CD14-positive monocyte (primary cell): Measurements from ENCODE around the gene HSPA1B. TPM values are rescaled to one million over a fixed set of nuclear protein-coding genes. Genes with fewer than 3 reads are reported as not detected.
"Not testable (repeated sequence)": the region's sequence is repeated elsewhere in the genome, so short reads cannot be mapped to it uniquely, and the experiment has no call there.

Experiments
- DNase-seq, 3 donors: peaks; one replicate each; pipeline ENCODE4 v3.0.0-alpha.2; 2011 to 2022
- H2AFZ ChIP-seq: 2 replicates; pipeline ENCODE4 v1.6.0; 2012; ENCODE audit warnings: mild to moderate bottlenecking, low read depth, low read length, inconsistent platforms; ENCODE audit not compliant: insufficient read depth, poor library complexity, severe bottlenecking
- H3K27ac ChIP-seq, 2 donors: 1 replicate in 1 of 2; 2 replicates in 1 of 2; pipeline ENCODE4 v1.5.1; 2012 to 2013; ENCODE audit warnings: low read length in 2 of 2, control low read depth in 1 of 2, inconsistent platforms in 1 of 2, low read depth in 1 of 2, mild to moderate bottlenecking in 1 of 2
- H3K27me3 ChIP-seq, 2 donors: one replicate each; pipeline versions ENCODE4 v1.6.0 to v1.6.1; 2011 to 2013; ENCODE audit warnings: low read length in 2 of 2; ENCODE audit not compliant: control insufficient read depth in 2 of 2, insufficient read depth in 2 of 2
- H3K36me3 ChIP-seq, 2 donors: replicated peaks in 1 of 2; 1 replicate in 1 of 2; 2 replicates in 1 of 2; pipeline versions ENCODE4 v1.5.1 to v1.6.1; 2012 to 2013; ENCODE audit warnings: low read length in 2 of 2, control low read depth in 1 of 2, inconsistent platforms in 1 of 2, mild to moderate bottlenecking in 1 of 2; ENCODE audit not compliant: insufficient read depth in 2 of 2, control insufficient read depth in 1 of 2
- H3K4me1 ChIP-seq, 2 donors: 1 replicate in 1 of 2; 2 replicates in 1 of 2; pipeline versions ENCODE4 v1.5.1 to v1.6.1; 2012 to 2013; ENCODE audit warnings: low read length in 2 of 2, control low read depth in 1 of 2, inconsistent platforms in 1 of 2, mild to moderate bottlenecking in 1 of 2, moderate library complexity in 1 of 2; ENCODE audit not compliant: insufficient read depth in 2 of 2, control insufficient read depth in 1 of 2
- H3K4me2 ChIP-seq: replicated peaks from 2 replicates; pipeline ENCODE3; 2012; ENCODE audit warnings: low read length, moderate library complexity, mild to moderate bottlenecking; ENCODE audit not compliant: poor library complexity, severe bottlenecking; ENCODE audit errors: extremely low read depth
- H3K4me3 ChIP-seq, 3 experiments: fragments of 200-600 bp in 1 of 3; sonication (generic) in 1 of 3; replicated peaks in 1 of 3; 1 replicate in 2 of 3; 2 replicates in 1 of 3; pipeline ENCODE4 v1.5.1; 2011 to 2013; ENCODE audit warnings: low read length in 3 of 3, mild to moderate bottlenecking in 3 of 3, control low read depth in 2 of 3, low read depth in 2 of 3, inconsistent platforms in 1 of 3, moderate library complexity in 1 of 3
- H3K79me2 ChIP-seq: 2 replicates; pipeline ENCODE4 v1.6.0; 2012; ENCODE audit warnings: mild to moderate bottlenecking, control low read depth, inconsistent platforms, low read length, moderate library complexity; ENCODE audit not compliant: insufficient read depth
- H3K9ac ChIP-seq: 2 replicates; pipeline ENCODE4 v1.6.0; 2017; ENCODE audit warnings: low read length, mild to moderate bottlenecking; ENCODE audit not compliant: insufficient read depth, poor library complexity, severe bottlenecking
- H3K9me3 ChIP-seq, 2 donors: replicated peaks in 1 of 2; 1 replicate in 1 of 2; 2 replicates in 1 of 2; pipeline versions ENCODE4 v1.5.1 to v1.6.1; 2012 to 2013; ENCODE audit warnings: low read length in 2 of 2, control low read depth in 1 of 2; ENCODE audit not compliant: control insufficient read depth in 1 of 2, insufficient read depth in 1 of 2
- H4K20me1 ChIP-seq: 2 replicates; pipeline ENCODE4 v1.6.0; 2012; ENCODE audit warnings: mild to moderate bottlenecking, low read length, control low read depth, moderate library complexity; ENCODE audit not compliant: insufficient read depth
- H3K27ac Mint-ChIP-seq, 7 donors: one replicate each; pipeline ENCODE4 v1.8.0; 2020; ENCODE audit warnings: mild to moderate bottlenecking in 7 of 7, mixed read lengths in 7 of 7, moderate library complexity in 6 of 7, inconsistent platforms in 2 of 7
- H3K27me3 Mint-ChIP-seq, 3 donors: one replicate each; pipeline ENCODE4 v1.8.0; 2021 to 2022; ENCODE audit warnings: low read depth in 3 of 3, mild to moderate bottlenecking in 3 of 3, mixed read lengths in 3 of 3, moderate library complexity in 3 of 3, inconsistent platforms in 1 of 3
- H3K36me3 Mint-ChIP-seq, 2 donors: one replicate each; pipeline ENCODE4 v1.8.0; 2020; ENCODE audit warnings: mixed read lengths in 2 of 2, inconsistent platforms in 1 of 2, mild to moderate bottlenecking in 1 of 2
- H3K4me1 Mint-ChIP-seq: one replicate; pipeline ENCODE4 v1.8.0; 2020; ENCODE audit warnings: mild to moderate bottlenecking, mixed read lengths
- H3K4me3 Mint-ChIP-seq, 2 donors: one replicate each; pipeline ENCODE4 v1.8.0; 2020; ENCODE audit warnings: mild to moderate bottlenecking in 2 of 2, mixed read lengths in 2 of 2, moderate library complexity in 1 of 2
- H3K9me3 Mint-ChIP-seq, 7 donors: one replicate each; pipeline ENCODE4 v1.8.0; 2020 to 2022; ENCODE audit warnings: mixed read lengths in 7 of 7, mild to moderate bottlenecking in 6 of 7, moderate library complexity in 6 of 7, inconsistent platforms in 2 of 7
- WGBS: methylation state at CpG from one replicate; pipeline ENCODE4 v1.1.5; 2013; ENCODE audit warnings: missing lambda C conversion rate; ENCODE audit not compliant: insufficient coverage; 5-methylcytosine and 5-hydroxymethylcytosine counted together
- intact Hi-C, 2 donors: fragments of 100-400 bp; cut with micrococcal nuclease; formaldehyde crosslinking; loops; one replicate each; pipeline versions ENCODE4 v1.15.0 to v1.15.1; 2023
- polyA plus RNA-seq, 3 donors: library from polyadenylated mRNA; depleted of rRNA in 1 of 3; unstranded in 2 of 3; stranded (reverse) in 1 of 3; fragments of 300-500 nt in 2 of 3; fragments of >200 nt in 1 of 3; fragmentation: Illumina TruSeq in 2 of 3; gene quantifications; 1 replicate in 2 of 3; 2 replicates in 1 of 3; pipeline ENCODE4 v1.2.3, GENCODE V29; 2012 to 2021
- TF ChIP-seq, protein P1 (sequence below): fragments of 200-600 bp; IDR thresholded peaks from one replicate; pipeline ENCODE4 v1.8.0; 2022; ENCODE audit warnings: antibody characterized with exemption, mild to moderate bottlenecking

HSPA1B gene
- polyA plus RNA-seq, 3 donors: 3.4 to 81.4 (median 4.8) TPM

DNA sequence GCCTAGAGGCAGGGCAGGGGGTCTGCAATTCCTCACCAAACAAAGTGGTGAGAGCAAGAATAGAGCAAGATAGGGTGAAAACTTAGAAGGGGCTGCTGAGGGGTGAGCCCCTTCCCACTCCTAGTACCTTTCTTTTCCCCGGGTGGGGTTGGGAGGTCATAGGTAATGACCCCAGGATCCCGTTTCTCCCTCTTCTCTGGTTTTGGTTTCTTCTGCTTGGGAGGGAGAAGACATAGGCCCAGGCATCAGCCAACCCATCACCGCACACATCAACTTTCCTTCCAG is 35.5 kb upstream of the HSPA1B start:
- Mint-ChIP-seq H3K27ac (peak overlapping the region in 2 of 7 donors; percentile 5 to 45), H3K4me3 (no peak overlapping the region), H3K36me3 (peaks cover 19 to 42% of the 10 kb centered on the region in 2 donors), H3K9me3 (no peaks in the 10 kb centered on the region), H3K27me3 (no peaks in the 10 kb centered on the region), H3K4me1 (peaks cover 25% of the 10 kb centered on the region)
- Histone ChIP-seq H3K4me2 (no peak overlapping the region), H4K20me1 (no peaks in the 10 kb centered on the region), H3K9me3 (no peaks in the 10 kb centered on the region), H3K9ac (no peak overlapping the region), H2AFZ (no peak overlapping the region), H3K36me3 (peaks cover 12 to 22% of the 10 kb centered on the region in 2 donors), H3K79me2 (peaks cover 23% of the 10 kb centered on the region), H3K27ac (no peak overlapping the region), H3K4me1 (peaks cover 24 to 35% of the 10 kb centered on the region in 2 donors), H3K27me3 (no peaks in the 10 kb centered on the region), H3K4me3 (no peak overlapping the region)
- DNase-seq: no peak
- no CpG with 5 or more reads among the region's 3 CpGs for WGBS
- intact Hi-C loops: loop anchor here (5.0 to 10.0 kb wide), 2 partner anchors 45 to 57 kb away; partner anchors contain the start of gene CLIC1 (in 1 of the 2)
- TF ChIP-seq, protein P1, sequence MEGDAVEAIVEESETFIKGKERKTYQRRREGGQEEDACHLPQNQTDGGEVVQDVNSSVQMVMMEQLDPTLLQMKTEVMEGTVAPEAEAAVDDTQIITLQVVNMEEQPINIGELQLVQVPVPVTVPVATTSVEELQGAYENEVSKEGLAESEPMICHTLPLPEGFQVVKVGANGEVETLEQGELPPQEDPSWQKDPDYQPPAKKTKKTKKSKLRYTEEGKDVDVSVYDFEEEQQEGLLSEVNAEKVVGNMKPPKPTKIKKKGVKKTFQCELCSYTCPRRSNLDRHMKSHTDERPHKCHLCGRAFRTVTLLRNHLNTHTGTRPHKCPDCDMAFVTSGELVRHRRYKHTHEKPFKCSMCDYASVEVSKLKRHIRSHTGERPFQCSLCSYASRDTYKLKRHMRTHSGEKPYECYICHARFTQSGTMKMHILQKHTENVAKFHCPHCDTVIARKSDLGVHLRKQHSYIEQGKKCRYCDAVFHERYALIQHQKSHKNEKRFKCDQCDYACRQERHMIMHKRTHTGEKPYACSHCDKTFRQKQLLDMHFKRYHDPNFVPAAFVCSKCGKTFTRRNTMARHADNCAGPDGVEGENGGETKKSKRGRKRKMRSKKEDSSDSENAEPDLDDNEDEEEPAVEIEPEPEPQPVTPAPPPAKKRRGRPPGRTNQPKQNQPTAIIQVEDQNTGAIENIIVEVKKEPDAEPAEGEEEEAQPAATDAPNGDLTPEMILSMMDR: no peak

DNA sequence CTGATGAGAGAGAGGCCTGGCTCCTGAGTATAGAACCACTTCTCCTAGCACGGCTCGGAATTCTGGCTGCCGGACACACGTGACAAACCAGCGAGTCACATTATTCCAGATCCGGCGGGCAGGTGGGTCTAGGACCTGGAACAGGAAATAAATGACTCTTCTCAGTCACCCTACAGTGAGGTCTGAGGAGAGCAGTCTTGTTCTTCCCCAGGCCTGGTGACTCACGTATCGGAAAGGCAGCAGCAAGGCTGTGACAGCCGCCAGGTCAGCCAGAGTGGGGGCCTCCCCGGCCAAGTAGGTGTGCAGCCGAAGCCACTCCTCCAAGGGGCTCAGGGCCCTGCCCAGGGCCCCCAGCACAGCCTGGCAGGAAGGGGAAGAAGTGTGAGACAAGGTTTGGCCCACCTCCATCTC is 34.8 kb upstream of the HSPA1B start:
- no peak overlapping the region for H3K9ac ChIP-seq
- WGBS: 55% methylated on average over 10 of the region's 12 CpGs
- no peak overlapping the region for H2AFZ ChIP-seq
- H3K4me3 Mint-ChIP-seq: no peak overlapping the region
- peak overlapping the region in 2 of 7 donors; percentile 58 to 65 for H3K27ac Mint-ChIP-seq
- H3K36me3 Mint-ChIP-seq: peaks cover 19 to 37% of the 10 kb centered on the region in 2 donors
- H3K27me3 ChIP-seq: no peaks in the 10 kb centered on the region
- H3K4me1 ChIP-seq: peaks cover 24 to 35% of the 10 kb centered on the region in 2 donors
- peaks cover 23% of the 10 kb centered on the region for H3K79me2 ChIP-seq
- H3K9me3 ChIP-seq: no peaks in the 10 kb centered on the region
- H4K20me1 ChIP-seq: no peaks in the 10 kb centered on the region
- H3K9me3 Mint-ChIP-seq: no peaks in the 10 kb centered on the region
- H3K4me2 ChIP-seq: no peak overlapping the region
- peaks cover 12 to 22% of the 10 kb centered on the region in 2 donors for H3K36me3 ChIP-seq
- intact Hi-C loops: loop anchor here (5.0 to 10.0 kb wide), 2 partner anchors 45 to 58 kb away; partner anchors contain the start of gene CLIC1 (in 1 of the 2)
- no peaks in the 10 kb centered on the region for H3K27me3 Mint-ChIP-seq
- TF ChIP-seq, protein P1: no peak
- DNase-seq: no peak
- H3K4me3 ChIP-seq: no peak overlapping the region
- no peak overlapping the region for H3K27ac ChIP-seq
- H3K4me1 Mint-ChIP-seq: peaks cover 28% of the 10 kb centered on the region

- not testable (repeated sequence) for H3K27me3 Mint-ChIP-seq, DNase-seq, H2AFZ ChIP-seq, H3K9ac ChIP-seq, H3K4me3 Mint-ChIP-seq, H3K27ac Mint-ChIP-seq, H4K20me1 ChIP-seq, H3K9me3 ChIP-seq, H3K9me3 Mint-ChIP-seq, H3K27me3 ChIP-seq
- Histone ChIP-seq H3K27ac (peak overlapping the region in 1 of 2 donors; percentile 95), H3K4me1 (peaks cover 24 to 35% of the 10 kb centered on the region in 2 donors), H3K4me2 (peak overlapping the region; percentile 96), H3K4me3 (peak overlapping the region in 1 of 3 experiments; percentile 98), H3K79me2 (peaks cover 23% of the 10 kb centered on the region), H3K36me3 (peaks cover 12 to 25% of the 10 kb centered on the region in 2 donors)
- intact Hi-C loops: loop anchor here (2.0 to 10.0 kb wide), 3 partner anchors 25 to 59 kb away; partner anchors contain the start of gene CLIC1 (in 1 of the 2)
- Mint-ChIP-seq H3K36me3 (peaks cover 17 to 37% of the 10 kb centered on the region in 2 donors), H3K4me1 (peaks cover 28% of the 10 kb centered on the region)
- WGBS: 92% methylated on average over 2 of the region's 6 CpGs
Observed at GRCh38 chr6:31793927-31794245, 33.7 kb upstream of the HSPA1B start.
